ENCODE data around the gene ERP44.

Gene ERP44

GRCh38 chr9:99998266-99998665 lies 100.5 kb downstream of the ERP44 start:
- TF ChIP-seq GATA2 (IDR thresholded peaks at IDR 0.05; ENCODE audit: low read depth, low read length) (no peak), GATA3 (IDR thresholded peaks at IDR 0.05; ENCODE audit: low read depth, low read length) (no peak)

GRCh38 chr9:99986642-99987041 lies 112.2 kb downstream of the ERP44 start:
- TF ChIP-seq GATA2 (IDR thresholded peaks at IDR 0.05; ENCODE audit: low read depth, low read length), result no peak
- no peak for TF ChIP-seq GATA3 (IDR thresholded peaks at IDR 0.05; ENCODE audit: low read depth, low read length)

- TF ChIP-seq GATA3 (IDR thresholded peaks at IDR 0.05; ENCODE audit: low read depth, low read length), result no peak
- TF ChIP-seq GATA2 (IDR thresholded peaks at IDR 0.05; ENCODE audit: low read depth, low read length), result no peak
Observed at GRCh38 chr9:99980598-99980997, 118.2 kb downstream of the ERP44 start.

GRCh38 chr9:99978221-99978620 lies 120.6 kb downstream of the ERP44 start:
- no peak for TF ChIP-seq GATA2 (IDR thresholded peaks at IDR 0.05; ENCODE audit: low read depth, low read length)

GRCh38 chr9:99977033-99977792 lies 121.6 kb downstream of the ERP44 start:
- TF ChIP-seq GATA2 (IDR thresholded peaks at IDR 0.05; ENCODE audit: low read depth, low read length), result no peak
- no peak for TF ChIP-seq GATA3 (IDR thresholded peaks at IDR 0.05; ENCODE audit: low read depth, low read length)

GRCh38 chr9:99973455-99973854 lies 125.3 kb downstream of the ERP44 start:
- TF ChIP-seq GATA2 (IDR thresholded peaks at IDR 0.05; ENCODE audit: low read depth, low read length) (no peak), GATA3 (IDR thresholded peaks at IDR 0.05; ENCODE audit: low read depth, low read length) (no peak)

- TF ChIP-seq GATA2 (IDR thresholded peaks at IDR 0.05; ENCODE audit: low read depth, low read length) (no peak), GATA3 (IDR thresholded peaks at IDR 0.05; ENCODE audit: low read depth, low read length) (no peak)
Observed at GRCh38 chr9:99971410-99971809, 127.4 kb downstream of the ERP44 start.

GRCh38 chr9:99970481-99970880 lies 128.3 kb downstream of the ERP44 start:
- TF ChIP-seq GATA2 (IDR thresholded peaks at IDR 0.05; ENCODE audit: low read depth, low read length), result no peak
- TF ChIP-seq GATA3 (IDR thresholded peaks at IDR 0.05; ENCODE audit: low read depth, low read length), result no peak

GRCh38 chr9:99967457-99967856 lies 131.3 kb downstream of the ERP44 start:
- TF ChIP-seq GATA2 (IDR thresholded peaks at IDR 0.05; ENCODE audit: low read depth, low read length), result no peak
- no peak for TF ChIP-seq GATA3 (IDR thresholded peaks at IDR 0.05; ENCODE audit: low read depth, low read length)

GRCh38 chr9:99966716-99967115 lies 132.1 kb downstream of the ERP44 start:
- TF ChIP-seq GATA2 (IDR thresholded peaks at IDR 0.05; ENCODE audit: low read depth, low read length) (no peak), GATA3 (IDR thresholded peaks at IDR 0.05; ENCODE audit: low read depth, low read length) (no peak)

GRCh38 chr9:99966001-99966400 lies 132.8 kb downstream of the ERP44 start:
- TF ChIP-seq GATA3 (IDR thresholded peaks at IDR 0.05; ENCODE audit: low read depth, low read length), result no peak

GRCh38 chr9:99964336-99964735 lies 134.5 kb downstream of the ERP44 start:
- TF ChIP-seq GATA3 (IDR thresholded peaks at IDR 0.05; ENCODE audit: low read depth, low read length), result no peak
- no peak for TF ChIP-seq GATA2 (IDR thresholded peaks at IDR 0.05; ENCODE audit: low read depth, low read length)

- TF ChIP-seq GATA3 (IDR thresholded peaks at IDR 0.05; ENCODE audit: low read depth, low read length), result no peak
- no peak for TF ChIP-seq GATA2 (IDR thresholded peaks at IDR 0.05; ENCODE audit: low read depth, low read length)
Observed at GRCh38 chr9:99962680-99963261, 136.0 kb downstream of the ERP44 start.

GRCh38 chr9:99955606-99956005 lies 143.2 kb downstream of the ERP44 start:
- TF ChIP-seq GATA3 (IDR thresholded peaks at IDR 0.05; ENCODE audit: low read depth, low read length) (no peak), GATA2 (IDR thresholded peaks at IDR 0.05; ENCODE audit: low read depth, low read length) (no peak)

- TF ChIP-seq GATA2 (IDR thresholded peaks at IDR 0.05; ENCODE audit: low read depth, low read length) (no peak), GATA3 (IDR thresholded peaks at IDR 0.05; ENCODE audit: low read depth, low read length) (no peak)
Observed at GRCh38 chr9:99954819-99955218, 144.0 kb downstream of the ERP44 start.
